ENCODE measurements around the gene GPR146. TPM values are rescaled to one million over a fixed set of nuclear protein-coding genes. Genes with fewer than 3 reads are reported as not detected.

Gene GPR146
- total and polyA plus RNA-seq, 8 donors = 2.0 to 14.6 (median 7.9) TPM

- peaks cover 51 to 78% (median 70%) of the 10 kb centered on the region in 4 donors for H3K4me1 ChIP-seq
- WGBS, 5 donors = 42 to 68% (median 54%) methylated on average over 31 to 44 of the region's 44 CpGs
- intact Hi-C loops (cut with DNase I; ENCODE audit: low total_unique reads) = no loop called here
- H3K27me3 ChIP-seq = no peaks in the 10 kb centered on the region
- TF ChIP-seq EP300 (IDR thresholded peaks at IDR 0.05) (no peak), POLR2AphosphoS5 (IDR thresholded peaks at IDR 0.05) (no peak), POLR2A (IDR thresholded peaks at IDR 0.05) (no peak)
- H3K27ac ChIP-seq = peak overlapping the region; percentile 48 to 82 (median 60)
- peak overlapping the region in 3 of 4 donors; percentile 8 to 17 (median 15) for H3K4me3 ChIP-seq
- peak in 1 of 2 donors; percentile 61 for DNase-seq
- peaks cover 0 to 36% (median 24%) of the 10 kb centered on the region in 4 donors for H3K36me3 ChIP-seq
- H3K9me3 ChIP-seq = no peaks in the 10 kb centered on the region
These were observed 52.1 kb downstream of the GPR146 start for GRCh38 chr7:1096156-1097119.

- H3K4me3 ChIP-seq = no peak overlapping the region
- H3K9me3 ChIP-seq = no peaks in the 10 kb centered on the region
- H3K36me3 ChIP-seq = peaks cover 0 to 29% (median 18%) of the 10 kb centered on the region in 4 donors
- peak overlapping the region in 2 of 5 donors; percentile 55 to 59 for H3K27ac ChIP-seq
- intact Hi-C loops (cut with DNase I; ENCODE audit: low total_unique reads) = no loop called here
- TF ChIP-seq EP300 (IDR thresholded peaks at IDR 0.05) = no peak
- 90 to 95% (median 92%) methylated on average over 13 of the region's 13 CpGs for WGBS, 5 donors
- no peak for DNase-seq
- no peaks in the 10 kb centered on the region for H3K27me3 ChIP-seq
- H3K4me1 ChIP-seq = peaks cover 56 to 79% (median 72%) of the 10 kb centered on the region in 4 donors
These were observed 52.8 kb downstream of the GPR146 start for GRCh38 chr7:1097120-1097504.

GRCh38 chr7:1098243-1099153, 54.2 kb downstream of the GPR146 start:
- H3K36me3 ChIP-seq = peaks cover 0 to 15% (median 4%) of the 10 kb centered on the region in 4 donors
- no peak overlapping the region for H3K4me3 ChIP-seq
- DNase-seq = no peak
- no peaks in the 10 kb centered on the region for H3K9me3 ChIP-seq
- peaks cover 53 to 76% (median 68%) of the 10 kb centered on the region in 4 donors for H3K4me1 ChIP-seq
- intact Hi-C loops (cut with DNase I; ENCODE audit: low total_unique reads) = no loop called here
- no peak overlapping the region for H3K27ac ChIP-seq
- WGBS, 5 donors = 87 to 92% (median 92%) methylated on average over 41 to 43 of the region's 43 CpGs
- no peak for TF ChIP-seq EP300 (IDR thresholded peaks at IDR 0.05)
- TF ChIP-seq CTCF (IDR thresholded peaks at IDR 0.05) = no peak
- no peak for TF ChIP-seq POLR2A (IDR thresholded peaks at IDR 0.05)
- TF ChIP-seq POLR2AphosphoS5 (IDR thresholded peaks at IDR 0.05) = no peak
- H3K27me3 ChIP-seq = no peaks in the 10 kb centered on the region

GRCh38 chr7:1099154-1099542, 54.8 kb downstream of the GPR146 start:
- Histone ChIP-seq H3K36me3 (peaks cover 0 to 9% (median under 1%) of the 10 kb centered on the region in 4 donors), H3K27ac (no peak overlapping the region), H3K9me3 (no peaks in the 10 kb centered on the region), H3K4me3 (no peak overlapping the region), H3K27me3 (no peaks in the 10 kb centered on the region), H3K4me1 (peaks cover 58 to 76% (median 70%) of the 10 kb centered on the region in 4 donors)
- no peak for DNase-seq
- TF ChIP-seq POLR2A (IDR thresholded peaks at IDR 0.05) (no peak), CTCF (IDR thresholded peaks at IDR 0.05) (no peak), EP300 (IDR thresholded peaks at IDR 0.05) (no peak), POLR2AphosphoS5 (IDR thresholded peaks at IDR 0.05) (no peak)
- intact Hi-C loops (cut with DNase I; ENCODE audit: low total_unique reads) = no loop called here
- WGBS, 5 donors = 91 to 96% (median 94%) methylated on average over 18 to 26 of the region's 26 CpGs

GRCh38 chr7:1099637-1100036, 55.3 kb downstream of the GPR146 start:
- Histone ChIP-seq H3K4me1 (peaks cover 58 to 76% (median 67%) of the 10 kb centered on the region in 4 donors), H3K27ac (peak overlapping the region in 3 of 5 donors; percentile 7 to 79 (median 29)), H3K4me3 (no peak overlapping the region), H3K27me3 (no peaks in the 10 kb centered on the region), H3K9me3 (no peaks in the 10 kb centered on the region), H3K36me3 (peaks cover 0 to 8% (median 0%) of the 10 kb centered on the region in 4 donors)
- 71 to 87% (median 78%) methylated on average over 16 of the region's 16 CpGs for WGBS, 5 donors
- no peak for DNase-seq
- intact Hi-C loops (cut with DNase I; ENCODE audit: low total_unique reads) = no loop called here
- no peak for TF ChIP-seq EP300 (IDR thresholded peaks at IDR 0.05)
- TF ChIP-seq POLR2AphosphoS5 (IDR thresholded peaks at IDR 0.05) = no peak
- no peak for TF ChIP-seq POLR2A (IDR thresholded peaks at IDR 0.05)
- no peak for TF ChIP-seq CTCF (IDR thresholded peaks at IDR 0.05)

Data from stomach (tissue), 9 donors.